B cell (primary cell): ENCODE data around the gene ZMIZ1. TPM values are rescaled to one million over a fixed set of nuclear protein-coding genes. Genes with fewer than 3 reads are reported as not detected.

Source experiments
- ATAC-seq: fragments of 200-7000 bp; cut with Tn5 transposase; one replicate; pipeline ENCODE4 v1.10.0; 2021; ENCODE audit warnings: low read depth, mild to moderate bottlenecking, moderate number of reproducible peaks, moderate library complexity
- CTCF ChIA-PET: fragments of 350-600 bp; sonication (Branson Sonifier 250); formaldehyde crosslinking; loops from one replicate; lab custom pipeline; 2021; ENCODE audit warnings: antibody characterized with exemption, inconsistent platforms; lab: Charles Lee
- POLR2A ChIA-PET: fragments of 350-600 bp; sonication (Branson Sonifier 250); formaldehyde crosslinking; loops from one replicate; lab custom pipeline; 2021; ENCODE audit warnings: antibody characterized with exemption; lab: Charles Lee
- DNase-seq: peaks from one replicate; pipeline ENCODE4 v3.0.0; 2013
- H2AFZ ChIP-seq: 2 replicates; pipeline ENCODE4 v1.6.1; 2012; ENCODE audit warnings: mild to moderate bottlenecking, low read depth, low read length; ENCODE audit not compliant: insufficient read depth, poor library complexity, severe bottlenecking
- H3K27ac ChIP-seq, 2 donors: 1 replicate in 1 of 2; 2 replicates in 1 of 2; pipeline ENCODE4 v1.5.1; 2012 to 2013; ENCODE audit warnings: low read length in 2 of 2, mild to moderate bottlenecking in 2 of 2, moderate library complexity in 1 of 2
- H3K27me3 ChIP-seq, 4 experiments: fragments of 200-600 bp in 1 of 4; sonication (generic) in 1 of 4; replicated peaks in 1 of 4; 1 replicate in 2 of 4; 2 replicates in 2 of 4; pipeline versions ENCODE4 v1.6.1 to v1.7.0; 2013 to 2016; ENCODE audit warnings: low read length in 3 of 4, mild to moderate bottlenecking in 2 of 4, mixed read lengths in 1 of 4, moderate library complexity in 1 of 4; ENCODE audit not compliant: insufficient read depth in 4 of 4, control insufficient read depth in 3 of 4; ENCODE audit errors: control extremely low read depth in 1 of 4
- H3K36me3 ChIP-seq, 2 experiments: replicated peaks in 1 of 2; 1 replicate in 1 of 2; 2 replicates in 1 of 2; pipeline versions ENCODE4 v1.6.1 to v1.7.1; 2013; ENCODE audit warnings: low read length in 1 of 2; ENCODE audit not compliant: insufficient read depth in 2 of 2, control insufficient read depth in 1 of 2; ENCODE audit errors: control extremely low read depth in 1 of 2, extremely low read depth in 1 of 2
- H3K4me1 ChIP-seq, 2 donors: fragments of 200-600 bp in 1 of 2; sonication (generic) in 1 of 2; 1 replicate in 1 of 2; 2 replicates in 1 of 2; pipeline versions ENCODE4 v1.5.1 to v1.6.1; 2013 to 2017; ENCODE audit warnings: low read length in 2 of 2; ENCODE audit not compliant: control insufficient read depth in 2 of 2, insufficient read depth in 2 of 2
- H3K4me2 ChIP-seq: replicated peaks from 2 replicates; pipeline ENCODE3; 2012; ENCODE audit warnings: mild to moderate bottlenecking, low read depth, low read length; ENCODE audit not compliant: poor library complexity, severe bottlenecking
- H3K4me3 ChIP-seq, 5 experiments: fragments of 200-600 bp in 1 of 5; sonication (generic) in 1 of 5; 1 replicate in 3 of 5; 2 replicates in 2 of 5; pipeline versions ENCODE4 v1.5.1 to v1.7.0; 2011 to 2016; ENCODE audit warnings: low read length in 4 of 5, mild to moderate bottlenecking in 4 of 5, low read depth in 2 of 5, control low read depth in 1 of 5, moderate library complexity in 1 of 5; ENCODE audit not compliant: insufficient read depth in 1 of 5; ENCODE audit errors: control extremely low read depth in 1 of 5, extremely low read depth in 1 of 5
- H3K79me2 ChIP-seq: fragments of 200-600 bp; sonication (generic); one replicate; pipeline ENCODE4 v1.6.0; 2016; ENCODE audit warnings: low read length; ENCODE audit not compliant: control insufficient read depth, insufficient read depth
- H3K9ac ChIP-seq: fragments of 200-600 bp; sonication (generic); 2 replicates; pipeline ENCODE4 v1.6.1; 2017; ENCODE audit warnings: mild to moderate bottlenecking, low read length, moderate library complexity
- H3K9me3 ChIP-seq, 3 donors: one replicate each; pipeline versions ENCODE4 v1.6.1 to v1.7.1; 2013; ENCODE audit warnings: low read length in 2 of 3; ENCODE audit not compliant: control insufficient read depth in 2 of 3, insufficient read depth in 1 of 3; ENCODE audit errors: control extremely low read depth in 1 of 3
- H4K20me1 ChIP-seq: 2 replicates; pipeline ENCODE4 v1.6.0; 2012; ENCODE audit warnings: mild to moderate bottlenecking, low read length; ENCODE audit not compliant: insufficient read depth, control insufficient read depth, poor library complexity, severe bottlenecking
- H3K27ac Mint-ChIP-seq: one replicate; pipeline ENCODE4 v1.8.0; 2021; ENCODE audit warnings: mixed read lengths
- H3K27me3 Mint-ChIP-seq: one replicate; pipeline ENCODE4 v1.8.0; 2021; ENCODE audit warnings: mixed read lengths
- H3K4me1 Mint-ChIP-seq: one replicate; pipeline ENCODE4 v1.8.0; 2021; ENCODE audit warnings: mixed read lengths
- H3K4me3 Mint-ChIP-seq: one replicate; pipeline ENCODE4 v1.8.0; 2021; ENCODE audit warnings: mixed read lengths
- H3K9me3 Mint-ChIP-seq: one replicate; pipeline ENCODE4 v1.8.0; 2022; ENCODE audit warnings: mixed read lengths; ENCODE audit not compliant: insufficient read depth
- EZH2 ChIP-seq: IDR thresholded peaks from 2 replicates; pipeline ENCODE4 v1.6.1; 2012; ENCODE audit warnings: borderline replicate concordance, low read depth, mild to moderate bottlenecking, moderate library complexity, low read length; ENCODE audit not compliant: insufficient read depth, poor library complexity, severe bottlenecking
- WGBS: methylation state at CpG from one replicate; pipeline ENCODE4 v1.1.5; 2013; ENCODE audit warnings: missing lambda C conversion rate; ENCODE audit not compliant: insufficient coverage; 5-methylcytosine and 5-hydroxymethylcytosine counted together
- intact Hi-C: fragments of 100-400 bp; cut with micrococcal nuclease; formaldehyde crosslinking; loops from one replicate; pipeline ENCODE4 v1.10.0; 2022
- polyA plus RNA-seq: library from polyadenylated mRNA; depleted of rRNA; stranded (reverse); fragments of >200 nt; gene quantifications from 2 replicates; pipeline ENCODE4 v1.2.3, GENCODE V29; 2012
- total RNA-seq, 2 donors: library from RNA; stranded (reverse); fragments of 120-200 nt in 1 of 2; gene quantifications; 1 replicate in 1 of 2; 2 replicates in 1 of 2; pipeline versions ENCODE4 v1.2.3 to v1.2.4, GENCODE V29; 2013 to 2022
- TF ChIP-seq, protein P1 (sequence below): fragments of 200-600 bp; IDR thresholded peaks from one replicate; pipeline ENCODE4 v1.8.0; 2022; ENCODE audit warnings: antibody characterized with exemption, mild to moderate bottlenecking

Gene ZMIZ1
- total and polyA plus RNA-seq, 2 donors (not counting 1 experiment from before 2014, with no cell fraction given), result 14.3 to 64.9 TPM

- Histone ChIP-seq H3K9ac (no peak overlapping the region), H3K4me1 (no peaks in the 10 kb centered on the region), H3K79me2 (no peaks in the 10 kb centered on the region), H3K27me3 (no peaks in the 10 kb centered on the region), H3K9me3 (no peaks in the 10 kb centered on the region), H3K36me3 (peaks cover 0 to 85% of the 10 kb centered on the region in 2 experiments), H3K27ac (no peak overlapping the region), H3K4me2 (no peak overlapping the region), H2AFZ (no peak overlapping the region), H4K20me1 (no peaks in the 10 kb centered on the region), H3K4me3 (no peak overlapping the region)
- no peak for ATAC-seq
- intact Hi-C loops, result no loop called here
- Mint-ChIP-seq H3K27me3 (no peaks in the 10 kb centered on the region), H3K4me3 (no peak overlapping the region), H3K9me3 (no peaks in the 10 kb centered on the region), H3K4me1 (no peaks in the 10 kb centered on the region), H3K27ac (no peak overlapping the region)
- ChIA-PET POLR2A (no interaction called here), CTCF (interaction anchor here (1.7 kb wide), 1 partner anchor 18 kb away, joined by 3 read pairs; no protein-coding TSS in a partner anchor)
- no peak for TF ChIP-seq EZH2
- TF ChIP-seq, protein P1, sequence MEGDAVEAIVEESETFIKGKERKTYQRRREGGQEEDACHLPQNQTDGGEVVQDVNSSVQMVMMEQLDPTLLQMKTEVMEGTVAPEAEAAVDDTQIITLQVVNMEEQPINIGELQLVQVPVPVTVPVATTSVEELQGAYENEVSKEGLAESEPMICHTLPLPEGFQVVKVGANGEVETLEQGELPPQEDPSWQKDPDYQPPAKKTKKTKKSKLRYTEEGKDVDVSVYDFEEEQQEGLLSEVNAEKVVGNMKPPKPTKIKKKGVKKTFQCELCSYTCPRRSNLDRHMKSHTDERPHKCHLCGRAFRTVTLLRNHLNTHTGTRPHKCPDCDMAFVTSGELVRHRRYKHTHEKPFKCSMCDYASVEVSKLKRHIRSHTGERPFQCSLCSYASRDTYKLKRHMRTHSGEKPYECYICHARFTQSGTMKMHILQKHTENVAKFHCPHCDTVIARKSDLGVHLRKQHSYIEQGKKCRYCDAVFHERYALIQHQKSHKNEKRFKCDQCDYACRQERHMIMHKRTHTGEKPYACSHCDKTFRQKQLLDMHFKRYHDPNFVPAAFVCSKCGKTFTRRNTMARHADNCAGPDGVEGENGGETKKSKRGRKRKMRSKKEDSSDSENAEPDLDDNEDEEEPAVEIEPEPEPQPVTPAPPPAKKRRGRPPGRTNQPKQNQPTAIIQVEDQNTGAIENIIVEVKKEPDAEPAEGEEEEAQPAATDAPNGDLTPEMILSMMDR, result no peak
- no peak for DNase-seq
- WGBS, result 89% methylated on average over 6 of the region's 8 CpGs
Measured at GRCh38 chr10:79305515-79305914, 236.7 kb downstream of the ZMIZ1 start.

- ATAC-seq, result no peak
- H3K36me3 ChIP-seq, result peaks cover 0 to 85% of the 10 kb centered on the region in 2 experiments
Measured at GRCh38 chr10:79305988-79306387, 237.2 kb downstream of the ZMIZ1 start.

More at GRCh38 chr10:79305988-79306387, 237.2 kb downstream of the ZMIZ1 start:
- Histone ChIP-seq H4K20me1 (no peaks in the 10 kb centered on the region), H3K4me2 (no peak overlapping the region), H3K4me1 (no peaks in the 10 kb centered on the region), H3K9me3 (no peaks in the 10 kb centered on the region), H3K4me3 (no peak overlapping the region), H3K27ac (no peak overlapping the region), H3K27me3 (no peaks in the 10 kb centered on the region), H2AFZ (no peak overlapping the region), H3K9ac (no peak overlapping the region), H3K79me2 (no peaks in the 10 kb centered on the region)
- CTCF ChIA-PET, result no interaction called here
- TF ChIP-seq, protein P1, result no peak
- no peak for TF ChIP-seq EZH2
- POLR2A ChIA-PET, result no interaction called here
- no peak overlapping the region for H3K4me3 Mint-ChIP-seq
- WGBS, result 96% methylated on average over 12 of the region's 15 CpGs
- DNase-seq, result no peak
- no peaks in the 10 kb centered on the region for H3K27me3 Mint-ChIP-seq
- no peaks in the 10 kb centered on the region for H3K4me1 Mint-ChIP-seq
- no peaks in the 10 kb centered on the region for H3K9me3 Mint-ChIP-seq
- H3K27ac Mint-ChIP-seq, result no peak overlapping the region
- intact Hi-C loops, result no loop called here
